Parathyroid adenoma (tissue), 2 donors: ENCODE measurements around the gene TMEM270.

Source experiments
- H2AFZ ChIP-seq: fragments of 300-600 bp; sonication (generic); one replicate; pipeline ENCODE4 v1.7.0; 2017; ENCODE audit warnings: antibody characterized with exemption, mild to moderate bottlenecking
- H3K27ac ChIP-seq: fragments of 300-600 bp; sonication (generic); one replicate; pipeline ENCODE4 v1.7.0; 2017
- H3K27me3 ChIP-seq: fragments of 300-600 bp; sonication (generic); one replicate; pipeline ENCODE4 v1.7.0; 2017; ENCODE audit warnings: low read length; ENCODE audit not compliant: control insufficient read depth, insufficient read depth
- H3K36me3 ChIP-seq: fragments of 300-600 bp; sonication (generic); one replicate; pipeline ENCODE4 v1.7.0; 2017; ENCODE audit warnings: low read length; ENCODE audit not compliant: control insufficient read depth, insufficient read depth
- H3K4me1 ChIP-seq: fragments of 300-600 bp; sonication (generic); one replicate; pipeline ENCODE4 v1.7.0; 2017; ENCODE audit warnings: control low read depth
- H3K4me2 ChIP-seq: fragments of 300-600 bp; sonication (generic); one replicate; pipeline ENCODE4 v1.7.0; 2017; ENCODE audit warnings: low read length
- H3K4me3 ChIP-seq: fragments of 300-600 bp; sonication (generic); one replicate; pipeline ENCODE4 v1.7.0; 2017; ENCODE audit warnings: low read depth, low read length
- H3K79me2 ChIP-seq: fragments of 300-600 bp; sonication (generic); one replicate; pipeline ENCODE4 v1.7.0; 2017; ENCODE audit warnings: control low read depth
- H3K9ac ChIP-seq: fragments of 300-600 bp; sonication (generic); one replicate; pipeline ENCODE4 v1.7.0; 2017; ENCODE audit warnings: mild to moderate bottlenecking
- H3K9me3 ChIP-seq: fragments of 300-600 bp; sonication (generic); one replicate; pipeline ENCODE4 v1.7.0; 2017; ENCODE audit warnings: low read length; ENCODE audit not compliant: control insufficient read depth
- TF ChIP-seq, protein P1 (sequence below): fragments of 300-600 bp; sonication (generic); IDR thresholded peaks from one replicate; pipeline ENCODE4 v1.7.0; 2017; ENCODE audit warnings: antibody characterized with exemption, mild to moderate bottlenecking
- donor health status: primary hyperparathyroidism.

TMEM270 gene

DNA sequence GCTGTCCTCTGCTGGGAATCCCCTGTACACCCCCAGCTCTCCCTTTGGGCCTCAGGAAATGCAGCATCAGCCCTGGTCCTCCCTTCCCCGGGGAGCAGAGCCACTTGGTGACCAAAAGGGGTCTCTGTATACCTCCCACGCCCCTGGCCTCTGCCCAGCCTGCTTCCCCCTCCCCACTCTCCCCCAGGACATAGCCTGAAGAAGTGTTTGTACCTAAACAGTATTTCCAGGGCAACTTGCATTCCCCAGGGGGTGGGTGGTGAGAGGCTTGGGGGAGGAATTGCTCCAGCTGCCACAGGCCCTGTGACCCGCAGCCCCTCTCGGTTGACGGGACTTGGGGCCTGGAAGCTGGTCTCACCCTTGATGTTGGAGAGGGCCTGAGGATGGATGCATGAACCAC lies 39.3 kb downstream of the TMEM270 start:
- TF ChIP-seq, protein P1, sequence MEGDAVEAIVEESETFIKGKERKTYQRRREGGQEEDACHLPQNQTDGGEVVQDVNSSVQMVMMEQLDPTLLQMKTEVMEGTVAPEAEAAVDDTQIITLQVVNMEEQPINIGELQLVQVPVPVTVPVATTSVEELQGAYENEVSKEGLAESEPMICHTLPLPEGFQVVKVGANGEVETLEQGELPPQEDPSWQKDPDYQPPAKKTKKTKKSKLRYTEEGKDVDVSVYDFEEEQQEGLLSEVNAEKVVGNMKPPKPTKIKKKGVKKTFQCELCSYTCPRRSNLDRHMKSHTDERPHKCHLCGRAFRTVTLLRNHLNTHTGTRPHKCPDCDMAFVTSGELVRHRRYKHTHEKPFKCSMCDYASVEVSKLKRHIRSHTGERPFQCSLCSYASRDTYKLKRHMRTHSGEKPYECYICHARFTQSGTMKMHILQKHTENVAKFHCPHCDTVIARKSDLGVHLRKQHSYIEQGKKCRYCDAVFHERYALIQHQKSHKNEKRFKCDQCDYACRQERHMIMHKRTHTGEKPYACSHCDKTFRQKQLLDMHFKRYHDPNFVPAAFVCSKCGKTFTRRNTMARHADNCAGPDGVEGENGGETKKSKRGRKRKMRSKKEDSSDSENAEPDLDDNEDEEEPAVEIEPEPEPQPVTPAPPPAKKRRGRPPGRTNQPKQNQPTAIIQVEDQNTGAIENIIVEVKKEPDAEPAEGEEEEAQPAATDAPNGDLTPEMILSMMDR = no peak
- no peaks in the 10 kb centered on the region for H3K36me3 ChIP-seq
- no peak overlapping the region for H3K4me3 ChIP-seq
- H3K9ac ChIP-seq = no peak overlapping the region
- no peak overlapping the region for H3K4me2 ChIP-seq
- H3K27me3 ChIP-seq = no peaks in the 10 kb centered on the region
- no peaks in the 10 kb centered on the region for H3K9me3 ChIP-seq
- H3K4me1 ChIP-seq = no peaks in the 10 kb centered on the region
- H3K27ac ChIP-seq = no peak overlapping the region
- no peaks in the 10 kb centered on the region for H3K79me2 ChIP-seq
- H2AFZ ChIP-seq = no peak overlapping the region

DNA sequence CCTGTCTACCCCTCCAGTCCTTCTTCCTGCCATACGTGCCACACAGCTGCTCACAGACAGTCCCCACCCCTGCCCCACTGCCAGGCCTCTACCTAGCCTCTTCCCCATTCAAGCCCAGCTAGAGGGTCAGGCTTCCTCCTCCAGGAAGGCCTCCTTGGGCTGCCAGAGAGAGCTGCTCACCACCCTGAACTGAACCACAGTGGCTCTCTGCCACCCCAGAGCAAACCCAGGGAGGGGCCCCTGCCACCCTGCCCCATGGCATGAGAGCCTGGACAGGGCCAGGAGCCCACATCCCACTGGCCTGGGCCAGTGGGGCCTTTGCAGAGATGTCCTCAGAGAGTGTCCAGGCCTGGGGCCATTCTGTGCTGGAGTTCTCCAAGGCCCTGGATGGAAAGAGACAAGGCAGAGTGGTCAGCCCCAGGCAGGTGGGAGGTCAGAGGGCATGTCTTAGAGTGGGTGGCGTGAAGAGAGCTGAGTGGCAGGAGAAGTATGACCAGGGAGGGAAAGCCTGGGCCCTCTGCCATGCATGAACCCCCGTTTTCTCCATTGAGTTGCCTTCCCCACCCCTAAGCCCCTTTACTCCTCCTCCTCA lies 40.4 kb downstream of the TMEM270 start:
- H3K4me1 ChIP-seq = no peaks in the 10 kb centered on the region

DNA sequence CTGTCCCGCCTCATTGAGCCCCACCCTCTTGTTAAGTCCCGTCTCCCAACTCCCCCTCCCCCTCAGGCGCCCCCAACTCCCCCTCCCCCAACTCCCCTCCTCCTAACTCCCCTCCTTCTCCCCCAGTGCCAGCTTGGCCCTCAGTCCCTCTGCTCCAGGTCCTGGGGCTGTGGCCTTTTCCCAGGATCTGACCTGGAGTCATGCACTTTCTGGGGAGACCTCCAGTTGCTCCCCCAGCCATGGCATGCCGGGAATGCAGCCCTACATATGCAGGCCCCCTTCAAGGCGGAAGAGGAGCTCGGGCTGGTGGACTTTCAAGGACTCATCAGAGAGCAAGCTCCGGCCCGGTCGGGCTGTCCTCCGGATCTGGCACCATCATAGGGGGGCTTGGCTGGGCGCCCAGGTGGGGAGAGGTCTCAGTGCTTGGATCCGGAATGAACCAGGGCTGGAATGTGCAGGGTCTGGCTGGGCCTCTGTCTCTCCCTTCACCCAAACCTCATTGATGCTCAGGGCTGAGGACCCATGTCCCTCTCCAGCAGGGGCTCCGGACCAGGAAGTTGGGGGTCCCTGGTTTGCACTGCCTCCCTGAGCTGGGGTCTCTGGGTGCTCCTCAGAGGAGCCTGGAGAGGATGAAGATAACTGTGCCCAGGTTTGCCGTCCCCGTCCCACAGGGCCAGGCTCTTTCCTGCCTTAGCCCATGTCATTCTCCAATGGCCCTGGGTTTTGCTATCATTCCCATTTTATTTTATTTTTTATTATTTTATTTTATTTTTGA lies 41.1 kb downstream of the TMEM270 start:
- Histone ChIP-seq H2AFZ (no peak overlapping the region), H3K27me3 (no peaks in the 10 kb centered on the region), H3K9ac (no peak overlapping the region), H3K4me2 (no peak overlapping the region), H3K4me3 (no peak overlapping the region), H3K4me1 (no peaks in the 10 kb centered on the region), H3K36me3 (no peaks in the 10 kb centered on the region), H3K9me3 (no peaks in the 10 kb centered on the region), H3K27ac (no peak overlapping the region), H3K79me2 (no peaks in the 10 kb centered on the region)
- TF ChIP-seq, protein P1 = no peak

More for the DNA sequence above, 40.4 kb downstream of the TMEM270 start:
- no peak overlapping the region for H3K9ac ChIP-seq
- H3K36me3 ChIP-seq = no peaks in the 10 kb centered on the region
- H3K79me2 ChIP-seq = no peaks in the 10 kb centered on the region
- no peak overlapping the region for H3K4me2 ChIP-seq
- no peak overlapping the region for H2AFZ ChIP-seq
- H3K27me3 ChIP-seq = no peaks in the 10 kb centered on the region
- no peak overlapping the region for H3K27ac ChIP-seq
- TF ChIP-seq, protein P1 = no peak
- no peaks in the 10 kb centered on the region for H3K9me3 ChIP-seq
- H3K4me3 ChIP-seq = no peak overlapping the region

DNA sequence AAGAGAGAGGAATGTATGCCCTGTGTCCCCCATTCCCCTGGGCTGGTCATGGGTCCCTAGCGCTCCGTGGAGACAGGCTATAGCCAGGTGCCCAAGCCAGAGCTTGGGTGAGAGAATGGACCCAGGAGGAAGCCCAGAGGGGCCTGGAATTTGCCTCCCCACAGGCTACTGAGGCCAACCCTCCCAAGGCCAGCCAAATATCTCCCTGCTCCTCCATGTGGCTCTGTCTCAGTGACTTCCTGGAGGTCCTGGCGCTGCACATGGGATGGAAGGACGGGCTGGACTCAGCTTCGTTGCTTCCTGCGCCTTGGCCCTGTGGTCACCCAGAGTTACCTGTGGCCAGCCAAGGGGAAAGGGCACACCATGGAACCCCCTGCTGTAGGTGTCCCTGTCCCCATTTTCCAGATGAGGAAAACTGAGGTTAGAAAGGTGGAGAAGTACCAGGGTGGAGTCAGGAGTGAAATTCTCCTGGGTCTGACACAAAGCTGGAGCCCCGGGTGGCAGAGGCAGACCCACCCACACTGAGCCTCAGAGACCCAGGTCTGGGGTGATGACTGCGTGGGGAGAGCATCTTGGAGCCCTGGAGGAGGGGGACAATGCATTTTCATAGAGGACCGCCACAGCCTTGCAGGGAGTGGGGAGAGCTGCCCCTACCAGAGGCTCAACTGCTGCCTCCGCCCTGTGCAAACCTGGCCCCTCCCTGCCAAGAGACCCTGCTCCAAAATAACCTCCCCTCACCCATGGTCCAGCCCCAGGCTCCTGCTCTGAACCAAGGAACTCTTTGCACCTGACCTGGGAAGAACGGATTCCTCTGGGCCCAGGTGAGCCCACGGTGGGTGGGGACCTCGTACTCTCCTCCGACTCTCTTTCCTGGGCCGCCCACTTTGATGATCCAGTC lies 42.6 kb downstream of the TMEM270 start:
- no peak overlapping the region for H3K27ac ChIP-seq
- no peaks in the 10 kb centered on the region for H3K27me3 ChIP-seq
- H3K9ac ChIP-seq = no peak overlapping the region
- no peak overlapping the region for H3K4me2 ChIP-seq
- H3K79me2 ChIP-seq = no peaks in the 10 kb centered on the region
- no peaks in the 10 kb centered on the region for H3K4me1 ChIP-seq
- no peaks in the 10 kb centered on the region for H3K36me3 ChIP-seq
- no peak overlapping the region for H3K4me3 ChIP-seq
- H2AFZ ChIP-seq = no peak overlapping the region
- TF ChIP-seq, protein P1 = no peak
- H3K9me3 ChIP-seq = no peaks in the 10 kb centered on the region
